Hepatocyte (in vitro differentiated cells): ENCODE results near the gene SELE.

Experiments used
- EZH2 ChIP-seq: fragments of 200-600 bp; sonication (generic); IDR thresholded peaks from 2 replicates; pipeline ENCODE4 v1.6.1; 2016; ENCODE audit warnings: antibody characterized with exemption, mild to moderate bottlenecking, borderline replicate concordance
- EZH2phosphoT487 ChIP-seq: fragments of 200-600 bp; sonication (generic); IDR thresholded peaks from one replicate; pipeline ENCODE4 v1.6.1; 2018; ENCODE audit warnings: antibody characterized with exemption, mild to moderate bottlenecking, low read depth, moderate library complexity; ENCODE audit not compliant: unreplicated experiment, severe bottlenecking
- TF ChIP-seq, protein P1 (sequence below): fragments of 200-600 bp; sonication (generic); IDR thresholded peaks from 2 replicates; pipeline ENCODE4 v1.5.1; 2016; ENCODE audit warnings: antibody characterized with exemption, mild to moderate bottlenecking; ENCODE audit not compliant: poor library complexity

DNA sequence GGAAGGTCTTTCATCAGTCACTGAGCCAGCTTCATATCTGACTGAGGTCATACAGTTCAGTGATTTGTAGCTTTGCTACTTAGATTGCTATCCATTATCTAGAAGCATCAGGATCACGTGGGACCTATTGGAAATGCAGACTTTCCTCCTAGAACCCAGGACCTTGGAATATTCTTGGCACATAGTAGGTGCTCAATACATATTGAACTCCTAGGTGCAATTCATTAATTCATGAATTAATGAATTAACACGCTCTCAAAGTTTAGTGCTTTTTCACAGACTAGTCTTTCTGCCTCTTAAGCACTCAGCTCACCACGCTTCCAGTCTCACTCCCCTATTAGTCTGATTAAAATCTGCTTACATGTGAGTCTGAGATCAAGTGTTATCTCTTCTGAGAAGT lies 48.7 kb upstream of the SELE start:
- TF ChIP-seq, protein P1, sequence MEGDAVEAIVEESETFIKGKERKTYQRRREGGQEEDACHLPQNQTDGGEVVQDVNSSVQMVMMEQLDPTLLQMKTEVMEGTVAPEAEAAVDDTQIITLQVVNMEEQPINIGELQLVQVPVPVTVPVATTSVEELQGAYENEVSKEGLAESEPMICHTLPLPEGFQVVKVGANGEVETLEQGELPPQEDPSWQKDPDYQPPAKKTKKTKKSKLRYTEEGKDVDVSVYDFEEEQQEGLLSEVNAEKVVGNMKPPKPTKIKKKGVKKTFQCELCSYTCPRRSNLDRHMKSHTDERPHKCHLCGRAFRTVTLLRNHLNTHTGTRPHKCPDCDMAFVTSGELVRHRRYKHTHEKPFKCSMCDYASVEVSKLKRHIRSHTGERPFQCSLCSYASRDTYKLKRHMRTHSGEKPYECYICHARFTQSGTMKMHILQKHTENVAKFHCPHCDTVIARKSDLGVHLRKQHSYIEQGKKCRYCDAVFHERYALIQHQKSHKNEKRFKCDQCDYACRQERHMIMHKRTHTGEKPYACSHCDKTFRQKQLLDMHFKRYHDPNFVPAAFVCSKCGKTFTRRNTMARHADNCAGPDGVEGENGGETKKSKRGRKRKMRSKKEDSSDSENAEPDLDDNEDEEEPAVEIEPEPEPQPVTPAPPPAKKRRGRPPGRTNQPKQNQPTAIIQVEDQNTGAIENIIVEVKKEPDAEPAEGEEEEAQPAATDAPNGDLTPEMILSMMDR, result no peak
- TF ChIP-seq EZH2 (no peak), EZH2phosphoT487 (no peak)
